HG03175 (cell line): ENCODE data around the gene CHIT1.

ENCODE experiments used
- ATAC-seq: cut with Tn5 transposase; IDR thresholded peaks from one replicate; pipeline ENCODE4 v1.9.1; 2021; ENCODE audit warnings: mild to moderate bottlenecking, moderate library complexity; ENCODE audit not compliant: unreplicated experiment

Gene CHIT1

GRCh38 chr1:203190949-203191348 lies 38.5 kb downstream of the CHIT1 start:
- no peak for ATAC-seq

GRCh38 chr1:203189951-203190352 lies 39.5 kb downstream of the CHIT1 start:
- no peak for ATAC-seq

- ATAC-seq, result no peak
Measured at GRCh38 chr1:203188686-203189232, 40.7 kb downstream of the CHIT1 start.

- no peak for ATAC-seq
Measured at GRCh38 chr1:203187689-203188264, 41.7 kb downstream of the CHIT1 start.

- ATAC-seq, result no peak
Measured at GRCh38 chr1:203187304-203187685, 42.2 kb downstream of the CHIT1 start.

- no peak for ATAC-seq
Measured at GRCh38 chr1:203186446-203187303, 42.8 kb downstream of the CHIT1 start, which contains the start of gene CHI3L1. TSS of gene CHI3L1 (minus strand) at chr1:203186704. CDS start at chr1:203186623, 81 bp downstream.

GRCh38 chr1:203186091-203186445 lies 43.4 kb downstream of the CHIT1 start:
- ATAC-seq, result no peak

- ATAC-seq, result no peak
Measured at GRCh38 chr1:203185585-203185984, 43.9 kb downstream of the CHIT1 start.

- ATAC-seq, result no peak
Measured at GRCh38 chr1:203185061-203185461, 44.4 kb downstream of the CHIT1 start.

- ATAC-seq, result no peak
Measured at GRCh38 chr1:203184467-203184866, 45.0 kb downstream of the CHIT1 start.

GRCh38 chr1:203183828-203184227 lies 45.6 kb downstream of the CHIT1 start:
- ATAC-seq, result no peak

- no peak for ATAC-seq
Measured at GRCh38 chr1:203182387-203182953, 47.0 kb downstream of the CHIT1 start.

- no peak for ATAC-seq
Measured at GRCh38 chr1:203181586-203182386, 47.7 kb downstream of the CHIT1 start.

GRCh38 chr1:203180611-203181330 lies 48.7 kb downstream of the CHIT1 start:
- no peak for ATAC-seq

GRCh38 chr1:203179667-203180005 lies 49.8 kb downstream of the CHIT1 start:
- no peak for ATAC-seq

- no peak for ATAC-seq
Measured at GRCh38 chr1:203178821-203179666, 50.4 kb downstream of the CHIT1 start.

GRCh38 chr1:203178083-203178482 lies 51.4 kb downstream of the CHIT1 start:
- no peak for ATAC-seq

GRCh38 chr1:203177470-203178039 lies 51.9 kb downstream of the CHIT1 start:
- ATAC-seq, result no peak

GRCh38 chr1:203177036-203177405 lies 52.5 kb downstream of the CHIT1 start:
- no peak for ATAC-seq
